Left ventricle myocardium superior (tissue), 1 donor: ENCODE results near the gene LATS2. TPM values are rescaled to one million over a fixed set of nuclear protein-coding genes. Genes with fewer than 3 reads are reported as not detected.
"Not testable (repeated sequence)": the region's sequence is repeated elsewhere in the genome, so short reads cannot be mapped to it uniquely, and the experiment has no call there.

Experiments
- ATAC-seq: fragments of 200-7000 bp; cut with Tn5 transposase; one replicate; pipeline ENCODE4 v1.9.1; 2020; ENCODE audit warnings: mild to moderate bottlenecking, moderate library complexity
- DNase-seq: peaks from one replicate; pipeline ENCODE4 v3.0.0-alpha.2; 2020
- intact Hi-C: fragments of 100-400 bp; cut with micrococcal nuclease; formaldehyde crosslinking; loops from one replicate; pipeline ENCODE4 v1.11.0; 2022
- total RNA-seq: library from RNA; stranded (reverse); fragmentation: NEBNext Ultra II Directional; extraction: Animal tissue kit (Norgen Biotek cat#: 25700); gene quantifications from one replicate; pipeline ENCODE4 v1.2.1, GENCODE V29; 2021
- donor health status: DM: no; HTN: yes; CAD: no; lungs with severe emphysema.

The LATS2 gene
- total RNA-seq, 1 donor from 2014 or later, result 25.1 TPM

GRCh38 chr13:20980899-20981298 is 80.5 kb downstream of the LATS2 start:
- no peak for ATAC-seq
- intact Hi-C loops, result no loop called here
- DNase-seq, result no peak

- intact Hi-C loops, result no loop called here
- ATAC-seq (no peak), DNase-seq (no peak)
These were observed 81.0 kb downstream of the LATS2 start for GRCh38 chr13:20980430-20980829.

GRCh38 chr13:20977394-20977793 is 84.0 kb downstream of the LATS2 start:
- intact Hi-C loops, result no loop called here
- ATAC-seq (no peak), DNase-seq (no peak)

- ATAC-seq (no peak), DNase-seq (no peak)
- intact Hi-C loops, result no loop called here
These were observed 86.3 kb downstream of the LATS2 start for GRCh38 chr13:20974981-20975585.

GRCh38 chr13:20973886-20974425 is 87.4 kb downstream of the LATS2 start:
- ATAC-seq (no peak), DNase-seq (no peak)
- intact Hi-C loops, result no loop called here

- DNase-seq, result no peak
- ATAC-seq, result no peak
- intact Hi-C loops, result no loop called here
These were observed 88.7 kb downstream of the LATS2 start for GRCh38 chr13:20972731-20973130.

GRCh38 chr13:20969182-20969581 is 92.2 kb downstream of the LATS2 start:
- DNase-seq (no peak), ATAC-seq (no peak)
- intact Hi-C loops, result no loop called here

- no peak for ATAC-seq
- intact Hi-C loops, result no loop called here
- DNase-seq, result no peak
These were observed 92.6 kb downstream of the LATS2 start for GRCh38 chr13:20968745-20969144.

- intact Hi-C loops, result no loop called here
- ATAC-seq, result no peak
- DNase-seq, result no peak
These were observed 94.0 kb downstream of the LATS2 start for GRCh38 chr13:20967340-20967739.

GRCh38 chr13:20964904-20965303 is 96.5 kb downstream of the LATS2 start:
- DNase-seq (no peak), ATAC-seq (no peak)
- intact Hi-C loops, result no loop called here

- ATAC-seq, intact Hi-C loops, DNase-seq: not testable (repeated sequence)
These were observed 99.7 kb downstream of the LATS2 start for GRCh38 chr13:20961663-20962062.

GRCh38 chr13:20960663-20961309 is 100.6 kb downstream of the LATS2 start:
- DNase-seq, result no peak
- ATAC-seq, result peak; percentile 59
- intact Hi-C loops, result no loop called here

- DNase-seq, ATAC-seq, intact Hi-C loops: not testable (repeated sequence)
These were observed 104.3 kb downstream of the LATS2 start for GRCh38 chr13:20957049-20957620.

- ATAC-seq (no peak), DNase-seq (no peak)
- intact Hi-C loops, result no loop called here
These were observed 105.9 kb downstream of the LATS2 start for GRCh38 chr13:20955496-20955895.

- intact Hi-C loops, result no loop called here
- ATAC-seq (no peak), DNase-seq (no peak)
These were observed 108.0 kb downstream of the LATS2 start for GRCh38 chr13:20953245-20953931.

- intact Hi-C loops, result no loop called here
- DNase-seq, result no peak
- no peak for ATAC-seq
These were observed 108.5 kb downstream of the LATS2 start for GRCh38 chr13:20952838-20953237.

GRCh38 chr13:20948001-20948400 is 113.4 kb downstream of the LATS2 start:
- intact Hi-C loops, result loop anchor here (10.0 kb wide), 2 partner anchors 227 to 527 kb away; partner anchors contain the start of genes MRPL57 and SKA3
- DNase-seq, ATAC-seq: not testable (repeated sequence)

GRCh38 chr13:20945952-20946383 is 115.4 kb downstream of the LATS2 start:
- DNase-seq (no peak), ATAC-seq (peak; percentile 31)
- intact Hi-C loops, result loop anchor here (10.0 kb wide), 2 partner anchors 229 to 529 kb away; partner anchors contain the start of genes MRPL57 and SKA3

GRCh38 chr13:20942938-20943559 is 118.3 kb downstream of the LATS2 start:
- intact Hi-C loops, result loop anchor here (10.0 kb wide), 2 partner anchors 232 to 532 kb away; partner anchors contain the start of genes MRPL57 and SKA3
- ATAC-seq (no peak), DNase-seq (no peak)
